Coronary artery (tissue), 2 donors: ENCODE results near the gene CNGA4.

Experiments
- DNase-seq: peaks from one replicate; pipeline ENCODE4 v3.0.0-alpha.2; 2017; ENCODE audit warnings: low spot score
- H3K27ac ChIP-seq, 2 donors: fragments of 200-600 bp; sonication (generic); one replicate each; pipeline ENCODE4 v1.5.1; 2016 to 2019
- H3K4me3 ChIP-seq: fragments of 200-600 bp; sonication (generic); 2 replicates; pipeline ENCODE4 v1.5.1; 2016; ENCODE audit warnings: mild to moderate bottlenecking, moderate library complexity
- TF ChIP-seq, protein P1 (sequence below): fragments of 200-600 bp; sonication (generic); IDR thresholded peaks from one replicate; pipeline ENCODE4 v1.5.1; 2019; ENCODE audit warnings: antibody characterized with exemption

The CNGA4 gene

DNA sequence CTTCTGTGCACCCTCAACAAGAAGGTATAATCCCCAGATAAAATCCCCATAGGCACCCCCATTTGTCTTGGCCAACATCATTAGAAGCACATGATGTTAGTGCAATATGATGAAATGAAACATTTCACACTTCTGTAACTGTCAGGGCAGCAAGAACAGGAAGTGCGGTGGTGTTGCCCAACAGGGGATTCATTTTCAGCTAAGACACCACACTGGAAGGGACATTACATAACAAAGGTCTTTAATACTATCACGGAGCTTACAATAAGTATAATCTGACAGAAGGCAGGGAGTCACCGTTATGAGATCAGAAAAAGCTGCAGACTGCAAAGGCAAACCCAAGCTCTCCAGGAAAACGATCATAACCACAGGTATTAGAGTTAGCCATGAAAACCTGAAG lies 37.9 kb upstream of the CNGA4 start:
- Histone ChIP-seq H3K4me3 (no peak overlapping the region), H3K27ac (no peak overlapping the region)
- TF ChIP-seq, protein P1, sequence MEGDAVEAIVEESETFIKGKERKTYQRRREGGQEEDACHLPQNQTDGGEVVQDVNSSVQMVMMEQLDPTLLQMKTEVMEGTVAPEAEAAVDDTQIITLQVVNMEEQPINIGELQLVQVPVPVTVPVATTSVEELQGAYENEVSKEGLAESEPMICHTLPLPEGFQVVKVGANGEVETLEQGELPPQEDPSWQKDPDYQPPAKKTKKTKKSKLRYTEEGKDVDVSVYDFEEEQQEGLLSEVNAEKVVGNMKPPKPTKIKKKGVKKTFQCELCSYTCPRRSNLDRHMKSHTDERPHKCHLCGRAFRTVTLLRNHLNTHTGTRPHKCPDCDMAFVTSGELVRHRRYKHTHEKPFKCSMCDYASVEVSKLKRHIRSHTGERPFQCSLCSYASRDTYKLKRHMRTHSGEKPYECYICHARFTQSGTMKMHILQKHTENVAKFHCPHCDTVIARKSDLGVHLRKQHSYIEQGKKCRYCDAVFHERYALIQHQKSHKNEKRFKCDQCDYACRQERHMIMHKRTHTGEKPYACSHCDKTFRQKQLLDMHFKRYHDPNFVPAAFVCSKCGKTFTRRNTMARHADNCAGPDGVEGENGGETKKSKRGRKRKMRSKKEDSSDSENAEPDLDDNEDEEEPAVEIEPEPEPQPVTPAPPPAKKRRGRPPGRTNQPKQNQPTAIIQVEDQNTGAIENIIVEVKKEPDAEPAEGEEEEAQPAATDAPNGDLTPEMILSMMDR, result no peak
- DNase-seq, result no peak

DNA sequence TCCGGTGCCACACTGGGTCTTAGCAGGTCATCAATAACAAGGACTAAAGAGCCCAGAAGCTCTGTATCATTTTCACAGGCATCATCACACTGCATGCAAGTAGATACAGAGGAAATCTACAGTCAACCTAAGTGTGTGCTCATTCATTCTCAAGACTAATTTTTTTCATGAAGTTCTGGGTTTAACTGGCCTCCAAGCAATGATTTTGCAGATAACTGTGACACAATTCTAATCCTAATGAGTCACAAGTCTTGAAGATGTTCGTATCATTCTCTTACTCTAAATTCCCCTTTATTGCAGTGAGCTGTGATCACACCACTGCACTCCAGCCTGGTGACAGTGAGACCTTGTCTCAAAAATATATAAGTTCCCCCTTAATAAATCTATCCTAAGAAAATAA lies 37.4 kb upstream of the CNGA4 start:
- no peak for DNase-seq
- TF ChIP-seq, protein P1, result no peak
- no peak overlapping the region for H3K27ac ChIP-seq
- H3K4me3 ChIP-seq, result no peak overlapping the region

DNA sequence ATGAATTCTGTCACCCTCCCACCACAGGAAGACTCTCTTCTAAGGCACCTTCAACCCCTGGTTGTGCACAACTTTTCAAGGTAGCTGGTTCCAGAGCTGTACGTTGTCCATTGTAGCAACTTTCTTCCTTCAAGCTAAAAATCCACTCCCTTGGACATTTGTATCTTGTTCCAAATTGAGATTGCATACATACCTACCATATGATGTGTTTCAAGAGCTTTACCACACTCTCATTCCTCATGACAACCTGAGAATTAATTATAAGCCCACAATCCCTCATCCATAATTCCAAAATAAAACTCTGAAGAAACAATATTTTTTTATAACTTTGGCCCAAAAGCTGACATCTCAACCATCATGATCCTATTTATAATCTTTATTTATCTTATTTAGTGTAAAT lies 36.8 kb upstream of the CNGA4 start:
- TF ChIP-seq, protein P1, result no peak
- no peak overlapping the region for H3K4me3 ChIP-seq
- H3K27ac ChIP-seq, result no peak overlapping the region
- no peak for DNase-seq

DNA sequence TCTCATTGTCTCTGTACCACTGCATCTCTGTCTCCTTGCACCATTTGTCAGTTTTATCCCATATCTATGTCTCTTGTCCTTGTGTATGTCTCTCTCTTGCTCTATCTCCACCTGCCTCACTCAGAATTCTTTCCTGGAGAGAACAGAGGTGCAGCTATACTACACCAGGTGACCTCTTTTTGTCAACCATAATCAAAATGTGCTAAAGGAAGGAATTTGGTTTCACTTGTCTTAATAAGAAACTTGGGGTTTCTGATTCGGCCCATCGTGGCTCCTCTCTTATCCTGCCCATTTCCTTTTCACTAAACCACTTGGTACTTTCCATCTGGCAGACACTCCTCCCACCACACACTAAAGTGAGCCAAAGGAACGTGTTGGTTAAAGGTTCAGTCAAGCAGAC lies 35.6 kb upstream of the CNGA4 start:
- no peak for DNase-seq
- TF ChIP-seq, protein P1, result no peak
- no peak overlapping the region for H3K27ac ChIP-seq
- no peak overlapping the region for H3K4me3 ChIP-seq

DNA sequence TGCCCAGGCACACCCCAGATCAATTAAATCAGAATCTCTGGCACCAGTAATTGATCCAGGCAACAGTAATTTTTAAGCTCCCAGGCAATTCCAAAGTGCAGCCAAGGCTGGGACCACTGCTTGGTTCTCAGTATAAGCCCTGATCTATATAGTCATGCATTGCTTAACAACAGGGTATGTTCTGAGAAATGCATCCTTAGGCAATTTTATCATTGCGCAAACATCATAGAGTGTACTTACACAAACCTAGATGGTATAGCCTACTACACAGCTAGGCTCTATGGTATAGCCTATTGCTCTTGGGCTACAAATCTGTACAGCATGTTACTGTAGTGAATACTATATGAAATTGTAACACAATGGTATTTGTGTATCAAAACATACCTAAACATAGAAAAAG lies 34.2 kb upstream of the CNGA4 start:
- no peak overlapping the region for H3K27ac ChIP-seq
- DNase-seq, result no peak
- TF ChIP-seq, protein P1, result no peak
- no peak overlapping the region for H3K4me3 ChIP-seq

DNA sequence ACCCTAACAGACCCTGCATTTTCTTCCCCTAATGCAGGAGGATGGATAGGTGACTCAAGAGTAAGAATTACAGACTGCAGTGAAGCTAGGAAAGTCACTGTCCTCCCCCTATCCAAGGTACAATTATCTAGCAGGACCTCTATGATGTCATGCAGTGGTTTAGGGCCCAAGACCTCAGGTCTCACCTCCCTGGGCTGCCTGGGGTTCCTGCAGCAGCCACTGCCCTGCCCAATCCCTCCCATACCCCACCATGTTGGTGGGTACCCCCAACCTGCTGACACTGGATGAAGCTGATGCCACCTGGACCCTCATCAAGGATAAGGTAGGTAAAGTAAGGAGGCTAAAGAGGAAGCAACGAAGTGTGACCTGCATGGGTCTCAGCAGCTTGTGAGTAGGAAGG lies 33.5 kb upstream of the CNGA4 start, which contains the start of gene C11orf42:
Gene C11orf42, plus strand, starts transcription at position 192 of the 400 bp plus-strand sequence. Its CDS starts 59 bp downstream, at position 251.
- no peak within 1 kb of the TSS for H3K27ac ChIP-seq

DNA sequence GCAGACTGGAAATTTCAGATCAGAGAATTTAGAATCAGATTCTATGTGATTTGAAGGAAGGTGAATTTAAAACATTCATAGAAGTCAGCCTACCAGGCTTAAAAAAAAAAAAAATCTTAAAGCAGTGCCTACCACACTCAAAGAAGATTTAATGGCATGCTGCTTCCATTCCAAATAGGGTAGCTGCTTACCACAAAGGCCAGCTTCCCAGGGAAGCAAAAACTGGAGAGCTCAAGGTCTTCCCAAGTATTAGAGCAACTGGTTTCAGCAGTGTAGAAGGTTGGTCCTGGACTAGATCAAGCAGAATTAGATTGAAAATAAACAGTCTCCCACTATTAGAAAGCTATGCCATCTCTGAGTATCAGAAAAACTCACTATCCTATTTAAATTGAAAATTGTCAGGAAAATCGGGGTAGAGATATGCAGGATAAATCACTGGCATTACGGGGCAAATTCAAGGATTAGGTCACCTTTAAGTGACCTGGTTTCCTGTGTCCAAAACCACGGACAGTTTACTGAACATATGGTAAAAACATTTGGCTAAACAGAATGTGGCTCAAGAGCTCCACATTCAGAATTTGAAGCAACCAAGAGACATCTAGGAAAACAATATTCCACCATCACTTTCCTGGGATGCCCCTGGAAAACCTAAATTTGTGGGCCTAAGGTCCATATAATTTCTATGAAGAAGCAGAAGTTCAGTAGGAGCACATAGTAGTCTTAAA lies 32.3 kb upstream of the CNGA4 start:
- no peak for DNase-seq
- H3K4me3 ChIP-seq, result no peak overlapping the region
- TF ChIP-seq, protein P1, result no peak
- H3K27ac ChIP-seq, result no peak overlapping the region

More for the DNA sequence above, 33.5 kb upstream of the CNGA4 start, which contains the start of gene C11orf42:
- H3K4me3 ChIP-seq, result no peak within 1 kb of the TSS
- no peak for DNase-seq
- TF ChIP-seq, protein P1, result no peak
